ENCODE measurements around the gene NKAIN2.

NKAIN2 gene

GRCh38 chr6:124825564-124825963, 1021.9 kb downstream of the NKAIN2 start:
- DNase-seq (ENCODE audit: low read depth in 2 of 2) = no peak

DNA sequence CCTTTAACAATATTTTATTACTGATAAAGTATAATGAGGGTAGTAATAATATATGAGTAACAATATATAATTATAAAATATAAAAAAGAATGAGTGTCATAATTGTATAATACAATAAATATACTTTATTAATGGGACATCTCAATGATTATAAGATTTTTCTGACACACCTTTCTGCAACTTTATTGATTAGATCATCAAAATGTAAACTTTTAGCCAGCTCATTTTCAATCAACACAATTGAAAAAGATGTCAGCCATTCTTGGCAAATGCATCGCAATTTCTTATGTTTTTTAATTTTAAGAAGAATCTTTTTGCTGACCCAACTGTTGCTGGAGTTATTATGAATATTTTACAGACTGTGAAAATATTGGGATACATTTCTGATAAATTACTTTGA, 1026.2 kb downstream of the NKAIN2 start:
- no peak for DNase-seq (ENCODE audit: low read depth in 2 of 2)

GRCh38 chr6:124830506-124830905, 1026.8 kb downstream of the NKAIN2 start:
- DNase-seq (ENCODE audit: low read depth in 2 of 2) = no peak

GRCh38 chr6:124854338-124854922, 1050.8 kb downstream of the NKAIN2 start:
- DNase-seq (ENCODE audit: low read depth in 2 of 2) = no peak

DNA sequence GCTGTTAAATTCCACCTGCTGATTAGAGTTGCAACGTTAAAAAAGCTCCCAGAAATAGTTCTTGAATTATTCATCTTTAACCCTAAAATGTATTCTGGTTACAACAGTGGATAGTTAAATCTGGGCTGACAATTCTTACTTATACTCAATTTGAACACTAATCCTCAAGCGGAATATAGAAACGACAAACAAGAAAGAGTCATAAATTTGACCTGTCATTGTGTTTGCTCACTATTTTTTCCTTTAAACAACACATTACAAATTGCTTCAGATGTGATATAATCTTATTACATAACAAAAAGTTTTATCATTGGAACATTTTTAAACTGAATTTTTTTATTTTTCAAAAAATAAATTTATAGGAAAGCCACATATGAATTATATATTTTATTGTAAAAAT, 1054.1 kb downstream of the NKAIN2 start:
- DNase-seq (ENCODE audit: low read depth in 2 of 2) = no peak

GRCh38 chr6:124858564-124858963, 1054.9 kb downstream of the NKAIN2 start:
- DNase-seq (ENCODE audit: low read depth in 2 of 2) = no peak

DNA sequence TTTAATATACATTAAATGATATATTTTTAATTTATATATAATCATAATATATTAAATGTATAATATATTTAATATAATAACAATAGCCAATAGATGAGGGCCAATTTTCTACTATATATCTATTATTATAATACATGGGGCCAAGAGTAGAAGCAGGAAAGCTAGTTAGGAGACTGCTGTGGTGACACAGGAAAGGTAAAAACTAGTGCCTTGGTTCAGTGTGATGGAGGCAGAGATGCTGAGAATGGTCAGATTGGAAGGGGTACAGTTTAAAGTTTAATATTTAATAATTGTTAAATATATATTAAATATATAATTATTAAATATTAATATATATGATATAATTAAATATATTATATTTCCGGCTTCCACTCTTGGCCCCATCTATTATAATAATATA, 1055.7 kb downstream of the NKAIN2 start:
- DNase-seq (ENCODE audit: low read depth in 2 of 2) = no peak

GRCh38 chr6:124866040-124866439, 1062.4 kb downstream of the NKAIN2 start:
- DNase-seq (ENCODE audit: low read depth in 2 of 2) = no peak

- DNase-seq (ENCODE audit: low read depth in 2 of 2) = no peak
Observed at GRCh38 chr6:124867121-124867520, 1063.5 kb downstream of the NKAIN2 start.

- DNase-seq (ENCODE audit: low read depth in 2 of 2) = no peak
Observed at GRCh38 chr6:124868481-124868880, 1064.8 kb downstream of the NKAIN2 start.

DNA sequence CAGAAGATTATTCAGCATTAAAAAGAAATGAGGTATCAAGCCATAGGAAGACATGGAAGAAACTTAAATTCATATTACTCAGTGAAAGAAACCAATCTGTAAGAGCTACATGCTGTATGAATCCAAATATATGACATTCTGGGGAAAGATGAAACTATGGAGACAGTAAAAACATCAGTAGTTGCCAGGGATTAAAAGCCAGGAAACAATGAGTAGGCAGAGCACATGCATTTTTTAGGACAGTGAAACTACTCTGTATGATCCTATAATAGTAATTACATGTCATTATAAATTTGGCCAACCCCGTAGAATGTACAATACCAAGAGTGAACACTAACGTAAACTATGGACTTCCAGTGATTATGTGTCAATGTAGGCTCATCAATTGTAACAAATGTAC, 1065.8 kb downstream of the NKAIN2 start:
- DNase-seq (ENCODE audit: low read depth in 2 of 2) = no peak

- no peak for DNase-seq (ENCODE audit: low read depth in 2 of 2)
Observed at GRCh38 chr6:124870611-124871459, 1067.2 kb downstream of the NKAIN2 start.

GRCh38 chr6:124872361-124873065, 1068.8 kb downstream of the NKAIN2 start:
- no peak for DNase-seq (ENCODE audit: low read depth in 2 of 2)

- no peak for DNase-seq (ENCODE audit: low read depth in 2 of 2)
Observed at GRCh38 chr6:124873066-124873410, 1069.4 kb downstream of the NKAIN2 start.

All from stimulated activated CD8-positive, alpha-beta memory T cell treated with anti-CD3 and anti-CD28 coated beads, Interleukin-15, amount 100 ng/mL, for 4 hours (primary cell).